Adrenal gland (tissue), 5 donors: Measurements from ENCODE around the gene HEPACAM.

Experiments
- POLR2A ChIP-seq, 2 donors: fragments of 450-650 bp; IDR thresholded peaks; one replicate each; pipeline ENCODE4 v1.6.1; 2017; ENCODE audit warnings: antibody characterized with exemption in 2 of 2, mild to moderate bottlenecking in 2 of 2, moderate library complexity in 1 of 2
- TF ChIP-seq, protein P1 (sequence below), 6 experiments: fragments of 450-650 bp in 4 of 6; fragments of 200-600 bp in 2 of 6; sonication (generic) in 1 of 6; IDR thresholded peaks; 1 replicate in 5 of 6; 2 replicates in 1 of 6; pipeline versions ENCODE4 v1.5.1 to v1.8.0; 2016 to 2021; ENCODE audit warnings: antibody characterized with exemption in 6 of 6, mild to moderate bottlenecking in 2 of 6, moderate library complexity in 1 of 6
- donor health status: DM: no; HTN: no; CAD: no.

DNA sequence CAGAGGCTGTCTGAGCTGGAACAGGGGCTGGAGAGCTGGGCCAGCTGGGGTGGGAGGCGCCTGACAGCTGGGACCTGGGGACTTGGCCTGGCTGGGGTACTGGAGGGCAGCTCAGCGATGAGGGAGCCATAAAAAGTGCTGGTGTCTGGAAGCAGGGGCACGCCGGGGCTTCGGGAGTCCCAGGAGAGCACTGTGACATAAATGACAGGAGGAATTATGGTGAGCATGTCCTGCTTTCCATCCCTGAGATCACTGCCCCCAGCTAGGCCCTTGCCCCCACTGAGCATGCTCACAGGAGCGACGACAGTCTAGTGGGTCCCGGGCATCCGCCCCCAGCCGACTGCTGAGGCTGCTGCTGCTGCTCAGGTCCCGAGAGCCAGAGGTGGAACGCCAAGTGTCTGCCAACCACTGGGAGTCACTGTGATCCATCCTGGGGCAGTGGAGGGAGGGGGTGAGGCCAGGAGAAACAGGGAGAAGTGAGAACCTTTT, 44.4 kb downstream of the HEPACAM start:
- TF ChIP-seq, protein P1, sequence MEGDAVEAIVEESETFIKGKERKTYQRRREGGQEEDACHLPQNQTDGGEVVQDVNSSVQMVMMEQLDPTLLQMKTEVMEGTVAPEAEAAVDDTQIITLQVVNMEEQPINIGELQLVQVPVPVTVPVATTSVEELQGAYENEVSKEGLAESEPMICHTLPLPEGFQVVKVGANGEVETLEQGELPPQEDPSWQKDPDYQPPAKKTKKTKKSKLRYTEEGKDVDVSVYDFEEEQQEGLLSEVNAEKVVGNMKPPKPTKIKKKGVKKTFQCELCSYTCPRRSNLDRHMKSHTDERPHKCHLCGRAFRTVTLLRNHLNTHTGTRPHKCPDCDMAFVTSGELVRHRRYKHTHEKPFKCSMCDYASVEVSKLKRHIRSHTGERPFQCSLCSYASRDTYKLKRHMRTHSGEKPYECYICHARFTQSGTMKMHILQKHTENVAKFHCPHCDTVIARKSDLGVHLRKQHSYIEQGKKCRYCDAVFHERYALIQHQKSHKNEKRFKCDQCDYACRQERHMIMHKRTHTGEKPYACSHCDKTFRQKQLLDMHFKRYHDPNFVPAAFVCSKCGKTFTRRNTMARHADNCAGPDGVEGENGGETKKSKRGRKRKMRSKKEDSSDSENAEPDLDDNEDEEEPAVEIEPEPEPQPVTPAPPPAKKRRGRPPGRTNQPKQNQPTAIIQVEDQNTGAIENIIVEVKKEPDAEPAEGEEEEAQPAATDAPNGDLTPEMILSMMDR (IDR thresholded peaks at IDR 0.05) = no peak
- TF ChIP-seq POLR2A (IDR thresholded peaks at IDR 0.05) = no peak
